ENCODE measurements around the gene EML5. TPM values are rescaled to one million over a fixed set of nuclear protein-coding genes. Genes with fewer than 3 reads are reported as not detected.

Gene EML5
- total and polyA plus RNA-seq, 2 experiments from 2014 or later, result 0.18 to 1.6 TPM

GRCh38 chr14:88611878-88612277 lies 180.9 kb downstream of the EML5 start:
- H3K27ac Mint-ChIP-seq, result no peak overlapping the region
- peaks cover 20% of the 10 kb centered on the region for H3K4me1 Mint-ChIP-seq
- Histone ChIP-seq H3K4me2 (no peak overlapping the region), H4K20me1 (replicated peaks; ENCODE audit: insufficient read depth) (0 out of 2 replicates have a peak, but pooled peaks cover 2% of the 10 kb centered on the region), H3K36me3 (ENCODE audit: insufficient read depth) (peaks cover 22% of the 10 kb centered on the region), H3K27me3 (ENCODE audit: insufficient read depth) (no peaks in the 10 kb centered on the region), H3F3A (replicated peaks; ENCODE audit: low read depth) (no peaks in the 10 kb centered on the region), H3K27ac (ENCODE audit: low read depth) (no peak overlapping the region), H3K4me3 (no peak overlapping the region), H3K9me2 (ENCODE audit: insufficient read depth) (no peaks in the 10 kb centered on the region), H3K4me1 (ENCODE audit: insufficient read depth) (no peaks in the 10 kb centered on the region), H2AFZ (no peak overlapping the region), H3K79me2 (replicated peaks; ENCODE audit: insufficient read depth) (no peaks in the 10 kb centered on the region)
- TF ChIP-seq EZH2phosphoT487 (IDR thresholded peaks at IDR 0.05; ENCODE audit: unreplicated experiment) (no peak), NANOG (IDR thresholded peaks at IDR 0.05; ENCODE audit: borderline replicate concordance) (no peak), CREB1 (CRISPR knock-in tag; IDR thresholded peaks at IDR 0.05; ENCODE audit: low read depth) (no peak), REST (IDR thresholded peaks at IDR 0.05; ENCODE audit: unreplicated experiment) (no peak), JUNB (IDR thresholded peaks at IDR 0.05; ENCODE audit: unreplicated experiment) (no peak), ZNF114 (CRISPR knock-in tag; IDR thresholded peaks at IDR 0.05) (no peak), ZNF331 (CRISPR knock-in tag; IDR thresholded peaks at IDR 0.05; ENCODE audit: low read depth) (no peak)
- TF ChIP-seq, protein P1, sequence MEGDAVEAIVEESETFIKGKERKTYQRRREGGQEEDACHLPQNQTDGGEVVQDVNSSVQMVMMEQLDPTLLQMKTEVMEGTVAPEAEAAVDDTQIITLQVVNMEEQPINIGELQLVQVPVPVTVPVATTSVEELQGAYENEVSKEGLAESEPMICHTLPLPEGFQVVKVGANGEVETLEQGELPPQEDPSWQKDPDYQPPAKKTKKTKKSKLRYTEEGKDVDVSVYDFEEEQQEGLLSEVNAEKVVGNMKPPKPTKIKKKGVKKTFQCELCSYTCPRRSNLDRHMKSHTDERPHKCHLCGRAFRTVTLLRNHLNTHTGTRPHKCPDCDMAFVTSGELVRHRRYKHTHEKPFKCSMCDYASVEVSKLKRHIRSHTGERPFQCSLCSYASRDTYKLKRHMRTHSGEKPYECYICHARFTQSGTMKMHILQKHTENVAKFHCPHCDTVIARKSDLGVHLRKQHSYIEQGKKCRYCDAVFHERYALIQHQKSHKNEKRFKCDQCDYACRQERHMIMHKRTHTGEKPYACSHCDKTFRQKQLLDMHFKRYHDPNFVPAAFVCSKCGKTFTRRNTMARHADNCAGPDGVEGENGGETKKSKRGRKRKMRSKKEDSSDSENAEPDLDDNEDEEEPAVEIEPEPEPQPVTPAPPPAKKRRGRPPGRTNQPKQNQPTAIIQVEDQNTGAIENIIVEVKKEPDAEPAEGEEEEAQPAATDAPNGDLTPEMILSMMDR (conservative IDR thresholded peaks at IDR 0.05; ENCODE audit: low read depth in 2 of 2), result no peak
- H3K27me3 Mint-ChIP-seq (ENCODE audit: insufficient read depth, low read depth, poor library complexity), result no peaks in the 10 kb centered on the region
- DNase-seq (ENCODE audit: low spot score) (no peak), ATAC-seq (no peak)
- H3K36me3 Mint-ChIP-seq (ENCODE audit: low read depth), result peaks cover 64% of the 10 kb centered on the region
- no peak overlapping the region for H3K4me3 Mint-ChIP-seq
- peaks cover 10% of the 10 kb centered on the region; the same call in 2 of the 3 replicates for H3K9me3 Mint-ChIP-seq

DNA sequence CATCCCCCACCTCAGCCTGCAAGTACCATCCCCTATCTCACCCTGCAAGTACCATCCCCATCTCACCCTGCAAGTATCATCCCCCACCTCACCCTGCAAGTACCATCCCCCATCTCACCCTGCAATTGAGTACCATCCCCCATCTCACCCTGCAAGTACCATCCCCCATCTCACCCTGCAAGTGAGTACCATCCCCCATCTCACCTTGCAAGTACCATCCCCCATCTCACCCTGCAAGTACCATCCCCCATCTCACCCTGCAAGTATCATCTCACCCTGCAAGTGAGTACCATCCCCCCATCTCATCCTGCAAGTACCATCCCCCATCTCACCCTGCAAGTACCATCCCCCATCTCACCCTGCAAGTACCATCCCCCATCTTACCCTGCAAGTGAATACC lies 184.9 kb downstream of the EML5 start:
- Histone ChIP-seq H3K4me2 (no peak overlapping the region), H3K79me2 (replicated peaks; ENCODE audit: insufficient read depth) (peaks cover 5% of the 10 kb centered on the region; the same call in 1 of the 2 replicates), H3K36me3 (ENCODE audit: insufficient read depth) (peaks cover 51% of the 10 kb centered on the region), H3K4me1 (ENCODE audit: insufficient read depth) (no peaks in the 10 kb centered on the region), H3K4me3 (no peak overlapping the region), H3K27me3 (ENCODE audit: insufficient read depth) (no peaks in the 10 kb centered on the region), H3K9me2 (ENCODE audit: insufficient read depth) (no peaks in the 10 kb centered on the region), H3F3A (replicated peaks; ENCODE audit: low read depth) (no peaks in the 10 kb centered on the region), H2AFZ (no peak overlapping the region), H3K27ac (ENCODE audit: low read depth) (no peak overlapping the region), H4K20me1 (replicated peaks; ENCODE audit: insufficient read depth) (peaks cover 10% of the 10 kb centered on the region)
- H3K9me3 Mint-ChIP-seq, result peaks cover 10% of the 10 kb centered on the region; the same call in 2 of the 3 replicates
- H3K4me3 Mint-ChIP-seq, result no peak overlapping the region
- DNase-seq (ENCODE audit: low spot score) (peak; percentile 14), ATAC-seq (no peak)
- peaks cover 93% of the 10 kb centered on the region for H3K36me3 Mint-ChIP-seq (ENCODE audit: low read depth)
- peaks cover 16% of the 10 kb centered on the region for H3K4me1 Mint-ChIP-seq
- no peak overlapping the region for H3K27ac Mint-ChIP-seq
- peaks cover 3% of the 10 kb centered on the region for H3K27me3 Mint-ChIP-seq (ENCODE audit: insufficient read depth, low read depth, poor library complexity)
- TF ChIP-seq EZH2phosphoT487 (IDR thresholded peaks at IDR 0.05; ENCODE audit: unreplicated experiment) (no peak), ZNF331 (CRISPR knock-in tag; IDR thresholded peaks at IDR 0.05; ENCODE audit: low read depth) (no peak), EZH2 (IDR thresholded peaks at IDR 0.05; ENCODE audit: low read depth, unreplicated experiment) (no peak), NANOG (IDR thresholded peaks at IDR 0.05; ENCODE audit: borderline replicate concordance) (no peak), ZNF114 (CRISPR knock-in tag; IDR thresholded peaks at IDR 0.05) (no peak), REST (IDR thresholded peaks at IDR 0.05; ENCODE audit: unreplicated experiment) (no peak), CREB1 (CRISPR knock-in tag; IDR thresholded peaks at IDR 0.05; ENCODE audit: low read depth) (no peak)
- TF ChIP-seq, protein P2, sequence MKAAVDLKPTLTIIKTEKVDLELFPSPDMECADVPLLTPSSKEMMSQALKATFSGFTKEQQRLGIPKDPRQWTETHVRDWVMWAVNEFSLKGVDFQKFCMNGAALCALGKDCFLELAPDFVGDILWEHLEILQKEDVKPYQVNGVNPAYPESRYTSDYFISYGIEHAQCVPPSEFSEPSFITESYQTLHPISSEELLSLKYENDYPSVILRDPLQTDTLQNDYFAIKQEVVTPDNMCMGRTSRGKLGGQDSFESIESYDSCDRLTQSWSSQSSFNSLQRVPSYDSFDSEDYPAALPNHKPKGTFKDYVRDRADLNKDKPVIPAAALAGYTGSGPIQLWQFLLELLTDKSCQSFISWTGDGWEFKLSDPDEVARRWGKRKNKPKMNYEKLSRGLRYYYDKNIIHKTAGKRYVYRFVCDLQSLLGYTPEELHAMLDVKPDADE (IDR thresholded peaks at IDR 0.05), result no peak
- TF ChIP-seq, protein P1 (conservative IDR thresholded peaks at IDR 0.05; ENCODE audit: low read depth in 2 of 2), result no peak

Measured in GM23338 (cell line).